Heart left ventricle (tissue), 13 donors: ENCODE results near the gene PCNT.

Source experiments
- CTCF ChIP-seq, 12 donors: fragments of 200-600 bp; sonication (generic) in 4 of 12; IDR thresholded peaks; one replicate each; pipeline versions ENCODE4 v1.5.0 to v1.8.0; 2018 to 2022; ENCODE audit warnings: antibody characterized with exemption in 12 of 12, mild to moderate bottlenecking in 5 of 12
- POLR2A ChIP-seq, 2 donors: fragments of 450-650 bp; IDR thresholded peaks; one replicate each; pipeline ENCODE4 v1.6.1; 2017; ENCODE audit warnings: antibody characterized with exemption in 2 of 2, mild to moderate bottlenecking in 2 of 2, moderate library complexity in 2 of 2
- donor health status: ischemic (EF 13 %, LVEDD 7.1; RV severe dilation, severe dysfunction).
- donor health status: DM: no; HTN: yes; CAD: no.
- donor health status: DM: no; HTN: no; CAD: no.
- donor health status: ischemic (EF 25% LVEDD 6.9; RV normal size, moderate dysfunction).
- donor health status: ischemic (EF 25% LVEDD 5.7; RV mildly dilated, moderate dysfunction).
- donor health status: ischemic (EF 35%, LVEDD 5.7; RV mildly dilated, moderate dysfunction).
- donor health status: nonischemic (EF 11% LVEDD 7.7; RV severe dilation, severe dysfunction).
- donor health status: DM: yes; HTN: yes; CAD: no.
- donor health status: PGD.
- donor health status: ischemic (EF 29% LVEDD 5.4; RV normal size, mild dysfunction).
- donor health status: nonischemic (EF 23%, LVEDD 6.1; RV moderate dilation, normal function).

- TF ChIP-seq CTCF (IDR thresholded peaks at IDR 0.05) = no peak
- no peak for TF ChIP-seq POLR2A (IDR thresholded peaks at IDR 0.05)
These were observed 49.1 kb upstream of the PCNT start for GRCh38 chr21:46274797-46275390.
